SK-N-SH (cell line): Measurements from ENCODE around the gene TUBGCP3. TPM values are rescaled to one million over a fixed set of nuclear protein-coding genes. Genes with fewer than 3 reads are reported as not detected.

Source experiments
- CTCF ChIA-PET: fragments of 300-600, 350-600 bp; formaldehyde crosslinking; extraction: SDS; loops from one replicate; lab custom pipeline; 2021; lab: Yijun Ruan, JAX
- POLR2A ChIA-PET: fragments of 350-600 bp; sonication (Branson Sonifier 250); formaldehyde crosslinking; extraction: SDS; loops from one replicate; lab custom pipeline; 2020; ENCODE audit warnings: antibody characterized with exemption, inconsistent platforms; lab: Yijun Ruan, JAX
- DNase-seq: peaks from one replicate; pipeline ENCODE4 v3.0.0; 2012
- H2AFZ ChIP-seq: fragments of 200-600 bp; sonication (generic); 2 replicates; pipeline ENCODE4 v1.8.1; 2016; ENCODE audit warnings: antibody characterized with exemption, mild to moderate bottlenecking, low read depth
- H3F3A ChIP-seq: fragments of 200-600 bp; sonication (generic); replicated peaks from 2 replicates; pipeline ENCODE3; 2016; ENCODE audit warnings: antibody characterized with exemption, mild to moderate bottlenecking; ENCODE audit not compliant: insufficient read depth
- H3K27ac ChIP-seq, 2 experiments: fragments of 200-500 bp in 1 of 2; fragments of 200-600 bp in 1 of 2; sonication (Bioruptor generic) in 1 of 2; sonication (generic), shearing (Covaris generic) in 1 of 2; 2 replicates each; pipeline versions ENCODE4 v1.5.1 to v1.6.1; 2014 to 2016; ENCODE audit warnings: low read depth in 2 of 2, inconsistent platforms in 1 of 2, low read length in 1 of 2, mild to moderate bottlenecking in 1 of 2, mixed read lengths in 1 of 2
- H3K27me3 ChIP-seq: fragments of 200-600 bp; sonication (generic), shearing (Covaris generic); 2 replicates; pipeline ENCODE4 v1.6.1; 2016; ENCODE audit warnings: mixed run types; ENCODE audit not compliant: insufficient read depth
- H3K36me3 ChIP-seq, 2 experiments: fragments of 200-500 bp in 1 of 2; fragments of 200-600 bp in 1 of 2; sonication (Bioruptor generic) in 1 of 2; sonication (generic) in 1 of 2; replicated peaks in 1 of 2; 2 replicates each; pipeline versions ENCODE3 to v1.5.1; 2014 to 2016; ENCODE audit warnings: low read length in 1 of 2, mild to moderate bottlenecking in 1 of 2; ENCODE audit not compliant: insufficient read depth in 2 of 2, control insufficient read depth in 1 of 2
- H3K4me1 ChIP-seq, 2 experiments: fragments of 200-500 bp in 1 of 2; fragments of 200-600 bp in 1 of 2; sonication (Bioruptor generic) in 1 of 2; sonication (generic), shearing (Covaris generic) in 1 of 2; 2 replicates each; pipeline versions ENCODE4 v1.5.1 to v1.6.1; 2014 to 2016; ENCODE audit warnings: low read depth in 1 of 2, low read length in 1 of 2, mixed run types in 1 of 2; ENCODE audit not compliant: insufficient read depth in 2 of 2, control insufficient read depth in 1 of 2
- H3K4me2 ChIP-seq: fragments of 200-600 bp; sonication (generic), shearing (Covaris generic); 2 replicates; pipeline ENCODE4 v1.6.1; 2017; ENCODE audit warnings: mixed run types
- H3K4me3 ChIP-seq, 2 experiments: fragments of 200-500 bp in 1 of 2; fragments of 200-600 bp in 1 of 2; sonication (Bioruptor generic) in 1 of 2; sonication (generic), shearing (Covaris generic) in 1 of 2; 2 replicates each; pipeline versions ENCODE4 v1.5.1 to v1.8.1; 2014 to 2016; ENCODE audit warnings: low read depth in 2 of 2, inconsistent platforms in 1 of 2, low read length in 1 of 2, mild to moderate bottlenecking in 1 of 2, mixed read lengths in 1 of 2, moderate library complexity in 1 of 2
- H3K79me2 ChIP-seq: fragments of 200-600 bp; sonication (generic); 2 replicates; pipeline ENCODE4 v1.8.1; 2017; ENCODE audit warnings: mild to moderate bottlenecking; ENCODE audit not compliant: insufficient read depth
- H3K9ac ChIP-seq: fragments of 200-600 bp; sonication (generic); 2 replicates; pipeline ENCODE4 v1.6.1; 2017; ENCODE audit warnings: mixed run types
- H3K9me2 ChIP-seq: fragments of 200-600 bp; sonication (generic); 2 replicates; pipeline ENCODE4 v1.6.1; 2017; ENCODE audit warnings: mixed run types
- H3K9me3 ChIP-seq: fragments of 200-600 bp; sonication (generic); 2 replicates; pipeline ENCODE4 v1.6.1; 2017; ENCODE audit warnings: mixed run types, mild to moderate bottlenecking, moderate library complexity
- H4K20me1 ChIP-seq: fragments of 200-600 bp; sonication (generic); 2 replicates; pipeline ENCODE4 v1.6.1; 2017; ENCODE audit warnings: mild to moderate bottlenecking, mixed run types; ENCODE audit not compliant: insufficient read depth
- EZH2phosphoT487 ChIP-seq: fragments of 200-600 bp; sonication (generic); IDR thresholded peaks from 2 replicates; pipeline ENCODE4 v1.6.1; 2017; ENCODE audit warnings: low read depth, mixed run types, mild to moderate bottlenecking, antibody characterized with exemption, moderate library complexity, borderline replicate concordance
- FOXJ3 ChIP-seq: sonication (generic); formaldehyde crosslinking; IDR thresholded peaks from 2 replicates; pipeline ENCODE4 v1.5.1; 2020; ENCODE audit warnings: mild to moderate bottlenecking, missing genetic modification reagents
- FOXM1 ChIP-seq: IDR thresholded peaks from 2 replicates; pipeline ENCODE4 v1.4.0; 2012; ENCODE audit warnings: low read depth, mild to moderate bottlenecking
- GABPA ChIP-seq: IDR thresholded peaks from 2 replicates; pipeline ENCODE4 v1.4.0; 2012; ENCODE audit warnings: low read depth, mild to moderate bottlenecking
- GATA2 ChIP-seq: sonication (generic); formaldehyde crosslinking; IDR thresholded peaks from 2 replicates; pipeline ENCODE4 v1.5.0; 2020; ENCODE audit warnings: mild to moderate bottlenecking, missing genetic modification reagents
- JUND ChIP-seq: IDR thresholded peaks from 2 replicates; pipeline ENCODE4 v1.4.0; 2012
- MEF2A ChIP-seq: IDR thresholded peaks from 2 replicates; pipeline ENCODE4 v1.4.0; 2012; ENCODE audit warnings: low read depth, borderline replicate concordance
- MXI1 ChIP-seq: IDR thresholded peaks from 2 replicates; pipeline ENCODE4 v1.6.1; 2012; ENCODE audit warnings: mild to moderate bottlenecking, low read depth, low read length, improper control_type of control experiment
- NFIC ChIP-seq: IDR thresholded peaks from 2 replicates; pipeline ENCODE4 v1.4.0; 2012; ENCODE audit warnings: borderline replicate concordance
- POLR2AphosphoS5 ChIP-seq: IDR thresholded peaks from 2 replicates; pipeline ENCODE4 v1.6.1; 2012; ENCODE audit warnings: low read depth, low read length
- RCOR1 ChIP-seq: fragments of 150-350 bp; IDR thresholded peaks from 2 replicates; pipeline ENCODE4 v1.6.1; 2017; ENCODE audit warnings: antibody characterized with exemption, low read length
- RXRA ChIP-seq: IDR thresholded peaks from 2 replicates; pipeline ENCODE4 v1.4.0; 2012; ENCODE audit warnings: low read depth, mild to moderate bottlenecking, borderline replicate concordance
- SIN3A ChIP-seq: IDR thresholded peaks from 2 replicates; pipeline ENCODE4 v1.6.1; 2012; ENCODE audit warnings: low read depth, mild to moderate bottlenecking, low read length, moderate library complexity, borderline replicate concordance
- TAF1 ChIP-seq: IDR thresholded peaks from 2 replicates; pipeline ENCODE4 v1.6.1; 2012; ENCODE audit warnings: low read depth, mild to moderate bottlenecking, low read length, moderate library complexity, borderline replicate concordance
- WGBS: methylation state at CpG from one replicate; pipeline ENCODE4 v1.1.6; 2017; ENCODE audit warnings: low lambda C conversion rate; 5-methylcytosine and 5-hydroxymethylcytosine counted together
- polyA plus RNA-seq, 3 experiments: library from polyadenylated mRNA; depleted of rRNA; stranded (reverse); fragments of >200 nt; gene quantifications; 2 replicates each; pipeline ENCODE4 v1.2.3, GENCODE V29; 2012
- TF ChIP-seq, protein P1 (sequence below): fragments of 150-350 bp; IDR thresholded peaks from 2 replicates; pipeline ENCODE4 v1.6.1; 2017; ENCODE audit warnings: antibody characterized with exemption, low read length, low read depth, borderline replicate concordance
- TF ChIP-seq, protein P2 (sequence below): IDR thresholded peaks from 2 replicates; pipeline ENCODE4 v1.4.0; 2012; ENCODE audit warnings: low read depth, borderline replicate concordance
- TF ChIP-seq, protein P3 (sequence below): IDR thresholded peaks from 2 replicates; pipeline ENCODE4 v1.6.1; 2012; ENCODE audit warnings: mild to moderate bottlenecking, low read depth, low read length, moderate library complexity

TUBGCP3 gene
- polyA plus RNA-seq, 1 of the 3 experiments (the other 2 are of a cell fraction) = 16.8 TPM

DNA sequence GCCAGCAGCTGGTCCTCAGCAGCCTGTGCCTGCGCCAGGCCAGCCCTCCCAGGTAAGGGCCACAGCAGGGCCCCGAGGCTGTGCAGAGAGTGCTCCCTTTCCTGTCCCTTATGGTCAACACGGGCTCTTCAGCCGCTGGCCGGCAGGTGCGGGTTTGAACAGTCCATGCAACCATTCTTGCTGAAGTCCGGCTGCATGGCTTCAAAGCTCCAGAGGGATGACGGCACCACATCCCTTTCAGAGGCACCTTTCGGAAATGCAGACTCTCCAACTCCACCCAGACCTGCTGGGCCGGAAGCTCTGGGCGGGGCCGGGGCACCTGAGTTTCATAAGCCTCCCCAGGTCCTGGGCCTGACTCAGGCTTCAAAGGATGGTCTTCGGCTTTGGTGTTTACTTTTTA lies 130.5 kb downstream of the TUBGCP3 start:
- no peak overlapping the region for H3K27ac ChIP-seq
- no peaks in the 10 kb centered on the region for H3K4me1 ChIP-seq
- TF ChIP-seq FOXJ3 (CRISPR knock-in tag) = no peak
- no peak for TF ChIP-seq SIN3A
- TF ChIP-seq, protein P1, sequence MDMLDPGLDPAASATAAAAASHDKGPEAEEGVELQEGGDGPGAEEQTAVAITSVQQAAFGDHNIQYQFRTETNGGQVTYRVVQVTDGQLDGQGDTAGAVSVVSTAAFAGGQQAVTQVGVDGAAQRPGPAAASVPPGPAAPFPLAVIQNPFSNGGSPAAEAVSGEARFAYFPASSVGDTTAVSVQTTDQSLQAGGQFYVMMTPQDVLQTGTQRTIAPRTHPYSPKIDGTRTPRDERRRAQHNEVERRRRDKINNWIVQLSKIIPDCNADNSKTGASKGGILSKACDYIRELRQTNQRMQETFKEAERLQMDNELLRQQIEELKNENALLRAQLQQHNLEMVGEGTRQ = no peak
- TF ChIP-seq MEF2A = no peak
- no peak for TF ChIP-seq FOXM1
- TF ChIP-seq, protein P2, sequence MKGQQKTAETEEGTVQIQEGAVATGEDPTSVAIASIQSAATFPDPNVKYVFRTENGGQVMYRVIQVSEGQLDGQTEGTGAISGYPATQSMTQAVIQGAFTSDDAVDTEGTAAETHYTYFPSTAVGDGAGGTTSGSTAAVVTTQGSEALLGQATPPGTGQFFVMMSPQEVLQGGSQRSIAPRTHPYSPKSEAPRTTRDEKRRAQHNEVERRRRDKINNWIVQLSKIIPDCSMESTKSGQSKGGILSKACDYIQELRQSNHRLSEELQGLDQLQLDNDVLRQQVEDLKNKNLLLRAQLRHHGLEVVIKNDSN = no peak
- TF ChIP-seq MXI1 = no peak
- TF ChIP-seq GATA2 (CRISPR knock-in tag) = no peak
- no peak for TF ChIP-seq RXRA
- TF ChIP-seq RCOR1 = no peak
- H3K4me2 ChIP-seq = no peak overlapping the region
- WGBS = 47% methylated on average over 11 of the region's 13 CpGs
- H2AFZ ChIP-seq = no peak overlapping the region
- H3K9me2 ChIP-seq = no peaks in the 10 kb centered on the region
- no peaks in the 10 kb centered on the region for H3K27me3 ChIP-seq
- no peak for DNase-seq
- H3K79me2 ChIP-seq = no peaks in the 10 kb centered on the region
- no peaks in the 10 kb centered on the region for H3K36me3 ChIP-seq
- POLR2A ChIA-PET = no interaction called here
- H3K9ac ChIP-seq = no peak overlapping the region
- H4K20me1 ChIP-seq = no peaks in the 10 kb centered on the region
- H3F3A ChIP-seq = no peaks in the 10 kb centered on the region
- no peaks in the 10 kb centered on the region for H3K9me3 ChIP-seq
- H3K4me3 ChIP-seq = no peak overlapping the region
- CTCF ChIA-PET = interaction anchor here (1.4 kb wide), 1 partner anchor 14 kb away, joined by 4 read pairs; no protein-coding TSS in a partner anchor

GRCh38 chr13:112457081-112457480 lies 130.9 kb downstream of the TUBGCP3 start:
- Histone ChIP-seq H3K4me1 (no peaks in the 10 kb centered on the region), H3F3A (no peaks in the 10 kb centered on the region), H3K4me2 (no peak overlapping the region), H2AFZ (no peak overlapping the region), H3K9me3 (no peaks in the 10 kb centered on the region), H3K36me3 (no peaks in the 10 kb centered on the region), H4K20me1 (no peaks in the 10 kb centered on the region), H3K27me3 (no peaks in the 10 kb centered on the region), H3K27ac (no peak overlapping the region), H3K9ac (no peak overlapping the region), H3K9me2 (no peaks in the 10 kb centered on the region), H3K79me2 (no peaks in the 10 kb centered on the region), H3K4me3 (no peak overlapping the region)
- POLR2A ChIA-PET = no interaction called here
- no peak for TF ChIP-seq NFIC
- TF ChIP-seq, protein P3, sequence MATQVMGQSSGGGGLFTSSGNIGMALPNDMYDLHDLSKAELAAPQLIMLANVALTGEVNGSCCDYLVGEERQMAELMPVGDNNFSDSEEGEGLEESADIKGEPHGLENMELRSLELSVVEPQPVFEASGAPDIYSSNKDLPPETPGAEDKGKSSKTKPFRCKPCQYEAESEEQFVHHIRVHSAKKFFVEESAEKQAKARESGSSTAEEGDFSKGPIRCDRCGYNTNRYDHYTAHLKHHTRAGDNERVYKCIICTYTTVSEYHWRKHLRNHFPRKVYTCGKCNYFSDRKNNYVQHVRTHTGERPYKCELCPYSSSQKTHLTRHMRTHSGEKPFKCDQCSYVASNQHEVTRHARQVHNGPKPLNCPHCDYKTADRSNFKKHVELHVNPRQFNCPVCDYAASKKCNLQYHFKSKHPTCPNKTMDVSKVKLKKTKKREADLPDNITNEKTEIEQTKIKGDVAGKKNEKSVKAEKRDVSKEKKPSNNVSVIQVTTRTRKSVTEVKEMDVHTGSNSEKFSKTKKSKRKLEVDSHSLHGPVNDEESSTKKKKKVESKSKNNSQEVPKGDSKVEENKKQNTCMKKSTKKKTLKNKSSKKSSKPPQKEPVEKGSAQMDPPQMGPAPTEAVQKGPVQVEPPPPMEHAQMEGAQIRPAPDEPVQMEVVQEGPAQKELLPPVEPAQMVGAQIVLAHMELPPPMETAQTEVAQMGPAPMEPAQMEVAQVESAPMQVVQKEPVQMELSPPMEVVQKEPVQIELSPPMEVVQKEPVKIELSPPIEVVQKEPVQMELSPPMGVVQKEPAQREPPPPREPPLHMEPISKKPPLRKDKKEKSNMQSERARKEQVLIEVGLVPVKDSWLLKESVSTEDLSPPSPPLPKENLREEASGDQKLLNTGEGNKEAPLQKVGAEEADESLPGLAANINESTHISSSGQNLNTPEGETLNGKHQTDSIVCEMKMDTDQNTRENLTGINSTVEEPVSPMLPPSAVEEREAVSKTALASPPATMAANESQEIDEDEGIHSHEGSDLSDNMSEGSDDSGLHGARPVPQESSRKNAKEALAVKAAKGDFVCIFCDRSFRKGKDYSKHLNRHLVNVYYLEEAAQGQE = no peak
- no peak for TF ChIP-seq GABPA
- TF ChIP-seq JUND = no peak
- no peak for TF ChIP-seq EZH2phosphoT487
- no peak for TF ChIP-seq POLR2AphosphoS5
- no peak for TF ChIP-seq TAF1
- no peak for TF ChIP-seq FOXM1
- DNase-seq = no peak
- CTCF ChIA-PET = interaction anchor here (1.4 kb wide), 1 partner anchor 13 kb away, joined by 4 read pairs; no protein-coding TSS in a partner anchor
- 52% methylated on average over 8 of the region's 9 CpGs for WGBS
